Measurements from ENCODE around the gene MAML2.

The MAML2 gene

DNA sequence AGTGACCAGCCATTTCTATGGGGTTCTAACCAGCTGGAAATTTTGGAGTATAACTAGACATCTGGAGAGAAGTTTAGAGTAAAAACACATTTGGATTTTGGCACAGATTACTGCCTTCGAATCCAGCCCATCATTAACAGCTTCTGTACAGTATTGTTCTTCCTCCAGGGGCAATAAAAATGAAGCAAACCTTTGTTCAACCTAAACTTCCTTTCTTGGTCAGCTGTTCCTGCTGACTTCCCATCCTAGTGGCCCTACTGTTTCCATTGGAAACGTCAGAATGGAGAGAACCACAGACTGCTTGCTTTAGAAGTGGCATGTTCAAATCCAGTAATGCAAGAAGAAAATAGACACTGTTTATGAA is 215.4 kb downstream of the MAML2 start:
- no peak for DNase-seq (ENCODE audit: low read depth, low spot score)

DNA sequence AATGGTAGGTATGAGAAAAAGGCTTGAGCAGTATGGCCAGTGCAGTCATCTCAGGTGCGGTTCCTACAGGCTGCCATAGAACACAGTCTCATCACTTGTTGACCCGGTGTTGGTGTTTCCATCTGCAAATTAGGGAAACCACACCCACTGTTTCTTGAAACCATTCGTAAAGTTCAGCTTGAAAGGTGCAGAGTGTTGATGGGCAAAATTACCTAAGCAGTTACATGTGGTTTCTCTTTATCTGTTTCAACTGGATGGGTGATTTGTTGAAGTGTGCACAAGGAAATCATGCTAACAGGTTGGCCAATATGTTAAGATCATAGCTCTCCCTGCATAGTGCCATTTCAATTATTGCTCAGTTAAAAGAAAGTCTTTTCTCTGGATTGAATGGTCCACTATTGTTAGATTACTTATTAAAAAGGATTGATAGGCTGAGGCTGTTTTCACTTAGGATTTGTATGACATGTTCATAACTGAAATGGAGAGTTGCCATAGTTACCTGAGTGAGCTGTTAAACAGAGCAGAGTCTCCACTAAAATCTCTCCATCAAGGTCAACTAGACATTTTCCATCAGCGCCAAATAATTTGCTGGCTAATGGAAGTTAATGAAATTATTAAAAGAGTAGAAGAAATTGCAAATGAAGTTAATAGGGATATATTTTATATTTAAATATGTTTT is 215.9 kb downstream of the MAML2 start:
- no peak for DNase-seq (ENCODE audit: low read depth, low spot score)

DNA sequence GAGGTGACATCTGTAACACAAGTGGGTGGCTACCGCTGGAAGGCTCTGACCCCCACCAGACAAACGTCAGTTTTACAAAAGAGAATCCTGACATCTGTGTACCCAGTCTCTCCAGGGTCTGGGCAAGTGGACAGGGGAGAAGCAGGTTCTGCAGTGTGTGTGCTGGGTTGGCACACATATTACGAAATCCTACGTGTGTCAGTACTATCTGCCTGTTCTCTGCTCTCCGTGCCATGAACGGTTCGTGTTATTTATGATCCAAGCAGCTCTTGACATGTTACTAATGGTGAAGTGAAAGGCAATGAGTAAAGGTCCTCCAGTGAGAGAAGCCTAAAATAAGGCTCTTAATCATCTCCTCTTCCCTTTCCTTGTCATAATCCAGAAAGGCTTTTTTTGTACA is 217.6 kb downstream of the MAML2 start:
- no peak for DNase-seq (ENCODE audit: low read depth, low spot score)

DNA sequence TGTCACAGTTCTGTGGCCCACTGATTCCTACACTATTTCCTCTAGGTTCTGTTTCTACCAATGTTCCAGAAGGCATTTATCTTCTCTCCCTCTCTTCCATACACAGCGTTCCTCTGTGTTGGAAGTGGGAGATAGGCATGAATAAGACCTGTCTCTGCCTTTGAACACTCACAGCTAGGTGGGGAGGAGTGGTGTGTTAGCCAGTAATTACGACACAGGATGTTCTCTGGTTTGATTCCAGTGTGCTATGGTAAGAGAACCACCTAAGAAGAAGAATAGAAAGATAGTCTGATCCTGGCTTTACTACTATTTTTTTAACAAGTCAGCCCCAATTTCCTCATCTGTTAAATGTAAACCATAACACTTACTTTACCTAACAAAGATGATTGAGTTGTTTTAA is 218.8 kb downstream of the MAML2 start:
- DNase-seq (ENCODE audit: low read depth, low spot score) = no peak

DNA sequence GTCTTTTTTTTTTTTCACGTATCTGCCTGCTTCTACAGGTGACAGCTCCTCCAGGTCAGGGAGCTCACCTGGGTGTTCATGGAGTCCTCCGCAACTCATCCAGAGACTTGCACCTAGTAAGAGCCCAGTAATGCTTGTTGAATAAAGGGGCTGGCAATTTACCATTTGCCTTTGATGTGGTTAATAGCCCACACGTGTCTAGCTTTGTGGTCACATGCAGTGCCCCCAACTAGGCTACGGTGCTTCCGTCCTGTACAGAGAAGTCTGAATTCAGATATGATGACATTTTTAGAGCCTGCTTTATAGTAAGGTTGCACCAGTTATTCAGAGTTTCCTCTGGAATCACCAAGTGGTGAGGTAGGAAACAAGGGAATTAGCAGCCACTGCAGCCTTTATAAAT is 219.7 kb downstream of the MAML2 start:
- no peak for DNase-seq (ENCODE audit: low read depth, low spot score)

DNA sequence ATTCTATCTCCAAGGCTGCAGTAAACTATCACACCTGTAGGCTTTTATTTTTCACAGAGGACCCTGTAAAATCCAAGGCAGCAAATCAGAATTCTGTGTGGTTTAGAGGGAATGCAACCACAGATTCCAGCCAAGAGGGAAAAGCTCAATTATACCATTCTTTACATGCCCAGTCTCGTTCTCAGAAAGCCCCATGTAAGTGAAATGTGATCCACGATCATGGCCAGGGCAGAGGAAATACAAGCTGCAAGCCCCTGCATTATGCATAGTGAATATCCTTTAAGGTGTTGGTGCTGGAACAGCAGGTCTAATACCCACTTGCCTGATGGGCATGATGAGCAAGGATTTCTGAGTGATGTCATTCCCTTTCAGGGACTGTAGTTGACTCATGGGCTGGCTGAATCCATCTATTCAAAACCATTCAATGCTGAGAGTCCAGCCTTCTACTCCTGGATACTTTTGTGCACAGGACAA is 220.4 kb downstream of the MAML2 start:
- no peak for DNase-seq (ENCODE audit: low read depth, low spot score)

DNA sequence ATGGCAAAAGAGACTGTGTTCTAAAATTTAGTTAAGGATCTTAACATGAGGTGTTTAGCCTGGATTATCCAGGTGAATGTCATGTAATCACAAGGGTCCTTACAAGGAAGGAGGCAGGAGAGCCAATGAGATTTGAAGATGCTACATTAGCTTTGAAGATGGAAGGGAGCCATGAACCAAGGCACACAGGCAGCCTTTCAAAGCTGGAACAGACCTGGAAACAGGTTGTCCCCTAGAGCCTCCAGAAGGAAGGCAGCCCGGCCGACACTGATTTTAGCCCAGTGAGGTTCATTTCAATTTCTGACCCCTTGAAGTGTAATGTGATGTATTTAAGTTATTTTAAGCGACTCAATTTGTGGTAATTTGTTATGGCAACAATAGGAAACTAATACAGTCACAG is 223.8 kb downstream of the MAML2 start:
- DNase-seq (ENCODE audit: low read depth, low spot score) = no peak

DNA sequence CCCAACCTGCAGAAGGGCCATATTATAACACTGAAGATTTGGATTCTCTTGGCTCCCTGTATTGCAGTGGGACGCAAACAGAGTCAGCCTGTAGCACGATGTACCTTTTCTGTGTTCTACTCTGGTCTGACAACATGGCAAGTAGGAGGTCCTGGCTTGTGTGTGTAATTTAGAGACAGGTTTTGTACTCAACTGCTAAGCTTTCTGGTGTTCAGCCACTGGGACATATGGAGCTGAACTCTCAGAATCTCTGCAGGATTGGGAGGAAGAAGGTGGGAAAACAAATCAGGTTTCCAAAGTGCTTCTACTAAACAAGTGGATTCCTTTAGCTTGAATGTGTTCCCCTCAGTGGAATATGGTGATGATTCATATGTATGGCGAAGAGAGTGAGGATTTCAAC is 226.6 kb downstream of the MAML2 start:
- no peak for DNase-seq (ENCODE audit: low read depth, low spot score)

DNA sequence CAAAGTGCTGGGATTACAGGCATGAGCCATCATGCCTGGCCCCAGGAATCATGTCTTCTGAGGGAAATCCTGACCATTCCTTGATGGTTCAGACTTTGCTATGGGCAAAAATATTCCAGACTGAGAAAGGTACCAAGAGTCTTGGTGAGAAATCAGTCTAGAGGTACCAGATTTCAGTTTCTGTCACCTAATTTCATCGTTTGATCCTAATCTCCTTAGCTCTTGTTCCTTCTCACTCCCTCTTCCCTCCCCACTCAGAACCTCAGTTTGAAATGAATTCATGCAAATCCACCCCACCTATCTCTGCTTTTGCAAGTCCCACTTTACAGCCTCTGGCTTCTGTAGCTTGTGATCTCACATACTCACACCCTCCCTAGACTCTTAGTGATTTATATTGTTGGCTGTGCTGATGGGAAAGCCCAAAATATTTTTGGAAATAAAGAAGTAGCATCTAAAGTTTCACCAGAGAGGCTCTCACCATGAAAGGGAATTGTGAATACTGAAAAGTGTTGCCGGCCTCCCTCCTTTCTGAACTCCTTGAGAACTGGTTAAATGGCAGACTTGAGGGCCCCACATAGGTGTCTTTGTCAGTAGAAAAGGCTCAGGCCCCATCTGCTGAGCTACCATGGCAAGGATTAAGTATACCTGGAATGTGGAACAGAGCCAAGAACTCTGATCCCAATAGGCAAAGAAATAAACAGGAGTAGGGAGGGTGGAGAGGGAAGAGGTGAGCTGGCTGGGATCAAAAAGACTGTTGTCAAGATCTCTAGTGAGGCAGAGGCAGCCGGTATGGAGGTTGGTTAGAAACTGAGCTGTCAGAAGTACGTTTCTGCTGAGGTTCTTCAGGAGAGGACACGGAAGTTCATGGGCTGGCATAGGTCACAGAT is 228.6 kb downstream of the MAML2 start:
- DNase-seq (ENCODE audit: low read depth, low spot score) = no peak

DNA sequence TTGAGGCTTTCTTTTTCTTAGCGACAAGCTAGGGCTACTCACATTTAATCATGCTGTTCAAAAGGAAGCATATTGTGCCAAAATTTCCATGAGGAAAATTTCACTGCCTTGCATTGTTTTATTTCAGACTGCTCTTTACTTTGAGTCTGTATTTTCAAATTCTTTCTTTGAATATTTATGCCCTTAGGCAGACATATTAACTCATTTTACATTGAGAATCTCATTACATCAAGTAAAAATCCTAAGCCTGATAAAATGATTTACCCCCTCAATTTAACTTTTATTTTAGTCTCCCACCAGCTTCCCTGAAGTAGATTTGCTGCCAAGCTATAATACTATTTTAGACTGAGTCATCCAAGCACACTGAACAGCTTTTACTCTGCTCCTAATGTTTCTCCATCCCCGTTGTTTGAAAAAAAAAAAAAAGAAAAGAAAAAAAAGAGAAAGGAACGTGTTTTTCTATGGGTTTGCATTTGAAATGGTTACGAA is 229.8 kb downstream of the MAML2 start:
- DNase-seq (ENCODE audit: low read depth, low spot score) = no peak

DNA sequence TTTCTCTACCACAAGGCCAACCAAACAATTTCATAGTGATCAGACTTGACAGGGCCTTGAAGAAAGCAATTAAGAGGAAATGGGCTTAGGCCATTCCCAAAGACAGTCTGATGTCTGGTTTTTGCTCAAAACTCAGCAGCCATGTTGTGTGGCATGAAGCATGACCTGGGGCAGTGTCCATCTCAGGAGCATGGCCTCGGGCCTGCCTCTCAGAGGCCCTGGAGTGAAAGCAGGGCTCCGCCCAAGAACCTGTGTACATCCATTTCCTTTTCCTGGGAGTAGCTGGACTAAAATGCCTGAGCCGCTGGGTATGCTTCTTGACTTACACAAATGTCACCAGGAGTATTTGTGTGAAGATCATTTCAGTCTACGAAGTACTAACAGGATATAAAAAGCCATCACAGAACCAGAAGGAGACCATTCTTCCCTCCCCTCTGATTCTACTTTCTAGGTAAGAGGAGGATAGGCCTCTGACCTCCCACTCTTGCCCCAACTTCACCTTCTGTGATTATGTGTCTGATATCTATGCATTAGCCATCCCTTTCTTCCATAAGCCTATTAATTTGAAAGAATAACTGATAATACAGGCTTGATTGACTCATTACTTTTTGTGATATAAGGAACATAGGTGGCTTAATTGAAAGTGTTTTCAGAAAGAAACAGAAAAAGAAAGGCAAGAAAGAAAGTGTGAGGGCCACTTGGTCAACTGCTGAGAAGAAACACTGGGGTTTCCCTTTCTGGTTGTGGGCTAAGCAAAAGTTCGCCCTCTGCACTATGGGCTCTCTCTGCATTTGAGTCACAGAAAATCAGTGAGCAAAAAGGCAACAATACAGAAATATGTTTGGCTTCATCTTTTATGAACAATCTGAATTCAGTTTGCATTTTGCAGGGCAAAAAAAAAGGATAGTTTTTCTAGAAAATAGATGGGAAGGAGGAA is 230.5 kb downstream of the MAML2 start:
- DNase-seq (ENCODE audit: low read depth, low spot score) = no peak

DNA sequence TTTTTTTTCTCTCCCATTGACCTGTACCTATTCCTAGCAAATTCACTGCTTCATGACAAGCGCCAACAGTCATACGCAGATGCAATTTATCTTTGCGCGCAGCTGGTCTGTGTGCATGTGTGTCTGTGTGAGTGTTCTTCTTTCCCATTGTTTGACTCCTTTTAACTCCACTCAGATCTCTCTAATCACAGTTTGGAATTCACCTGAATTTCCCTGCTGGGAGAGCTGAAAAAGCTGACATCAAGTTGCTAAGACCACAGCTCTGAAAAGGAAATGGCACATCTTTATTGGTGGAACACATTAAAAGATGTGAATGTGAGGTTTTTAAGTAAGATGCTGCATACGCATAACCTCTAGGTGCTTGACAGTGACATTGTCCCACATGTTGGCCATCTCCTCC is 231.7 kb downstream of the MAML2 start:
- no peak for DNase-seq (ENCODE audit: low read depth, low spot score)

DNA sequence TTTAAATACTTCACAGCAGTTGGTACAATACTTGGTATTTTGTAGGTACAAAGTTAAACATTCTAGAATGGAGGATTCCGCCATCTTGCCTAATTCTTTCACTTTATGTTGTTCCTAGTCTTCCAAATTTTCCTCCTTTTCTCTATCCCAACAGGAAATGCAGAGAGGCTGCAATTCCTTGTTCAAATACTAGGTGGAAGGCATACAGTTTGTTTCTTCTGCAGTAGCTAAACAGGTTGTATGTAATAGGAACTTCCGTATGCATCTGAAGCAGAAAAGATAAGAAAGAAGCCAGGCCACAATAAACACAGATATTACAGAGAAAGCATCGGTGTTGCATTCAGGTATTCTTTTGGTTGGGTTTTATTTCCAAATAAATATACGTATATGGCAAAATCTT is 232.7 kb downstream of the MAML2 start:
- no peak for DNase-seq (ENCODE audit: low read depth, low spot score)

DNA sequence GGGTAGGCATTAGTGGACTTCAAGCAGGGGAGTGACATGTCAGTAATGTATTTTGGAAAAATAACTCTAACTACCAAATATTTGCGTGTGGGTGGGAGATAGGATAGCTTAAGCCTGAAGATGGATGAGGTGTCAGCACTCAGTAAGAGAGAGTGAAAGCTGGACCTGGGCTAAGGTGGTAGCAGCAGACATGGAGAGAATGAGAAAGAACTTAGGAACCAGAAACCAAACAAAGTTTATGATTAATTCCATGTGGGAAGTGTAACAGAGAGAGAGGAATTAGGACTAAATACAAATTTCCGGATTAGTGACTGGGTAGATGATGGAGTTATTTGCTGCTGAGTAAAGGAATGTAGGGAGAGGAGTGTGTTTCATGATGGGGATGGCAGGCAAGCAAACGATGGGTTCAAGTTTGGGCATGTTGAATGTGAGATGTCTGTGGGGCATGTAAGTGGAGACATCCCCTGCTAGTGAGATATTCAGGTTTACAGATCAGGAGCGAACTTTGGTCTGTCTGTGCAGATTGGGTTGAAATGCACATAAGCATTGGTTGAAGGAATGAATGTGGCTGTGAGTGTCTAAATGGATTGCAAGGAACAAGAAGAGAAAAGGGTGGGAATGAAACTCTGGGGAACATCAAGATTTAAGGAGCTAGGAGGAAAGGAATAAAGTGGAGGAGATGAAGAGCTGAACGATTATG is 233.5 kb downstream of the MAML2 start:
- DNase-seq (ENCODE audit: low read depth, low spot score) = no peak

DNA sequence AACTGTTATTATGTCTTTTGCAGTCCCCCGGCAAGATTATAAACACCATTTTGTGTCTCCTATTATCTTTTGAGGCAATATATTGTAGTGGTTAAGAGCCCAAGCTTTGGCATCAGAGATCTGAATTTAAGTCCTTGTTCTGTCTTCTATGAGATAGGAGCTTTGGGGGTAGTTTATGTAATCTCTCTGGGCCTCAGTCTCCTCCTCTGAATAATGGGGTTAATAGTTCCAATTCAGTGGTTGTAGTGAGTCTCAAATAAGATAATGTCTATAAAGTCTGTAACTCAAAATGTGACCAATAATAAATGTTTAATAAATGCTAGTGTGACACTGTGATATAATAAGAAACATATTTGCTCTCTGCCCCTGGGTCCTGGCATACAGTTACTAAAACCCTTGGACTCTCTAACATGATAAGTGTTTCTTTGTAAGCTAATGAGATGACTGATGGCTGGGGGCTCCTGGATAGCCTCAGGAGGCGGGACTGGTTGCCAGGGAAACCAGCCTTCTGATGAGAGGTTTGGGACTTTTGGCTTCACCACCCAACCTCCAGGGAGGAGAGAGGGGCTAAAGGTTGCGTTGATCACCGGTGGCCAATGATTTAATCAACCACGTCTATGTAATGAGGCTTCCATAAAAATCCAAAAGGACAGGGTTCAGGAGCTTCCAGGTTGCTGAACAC is 235.7 kb downstream of the MAML2 start:
- no peak for DNase-seq (ENCODE audit: low read depth, low spot score)

DNA sequence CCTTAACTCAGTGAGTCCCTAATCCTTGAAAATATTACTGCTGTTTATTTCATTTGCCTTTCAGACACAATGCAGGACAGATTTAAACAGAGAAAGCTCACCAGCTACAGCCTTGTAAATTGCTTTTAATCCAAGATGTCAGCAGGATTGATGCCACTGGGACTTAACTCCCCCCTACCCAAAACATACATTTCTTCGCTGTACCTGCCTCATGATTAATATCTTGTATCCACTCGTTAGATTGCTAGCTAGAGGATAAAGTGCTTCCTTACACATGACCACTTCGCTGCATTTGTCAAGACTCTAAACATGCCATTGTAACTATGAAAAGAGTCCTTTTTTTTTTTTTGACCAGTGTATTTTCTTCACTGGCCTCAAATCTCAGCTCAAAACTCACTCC is 236.3 kb downstream of the MAML2 start:
- no peak for DNase-seq (ENCODE audit: low read depth, low spot score)

DNA sequence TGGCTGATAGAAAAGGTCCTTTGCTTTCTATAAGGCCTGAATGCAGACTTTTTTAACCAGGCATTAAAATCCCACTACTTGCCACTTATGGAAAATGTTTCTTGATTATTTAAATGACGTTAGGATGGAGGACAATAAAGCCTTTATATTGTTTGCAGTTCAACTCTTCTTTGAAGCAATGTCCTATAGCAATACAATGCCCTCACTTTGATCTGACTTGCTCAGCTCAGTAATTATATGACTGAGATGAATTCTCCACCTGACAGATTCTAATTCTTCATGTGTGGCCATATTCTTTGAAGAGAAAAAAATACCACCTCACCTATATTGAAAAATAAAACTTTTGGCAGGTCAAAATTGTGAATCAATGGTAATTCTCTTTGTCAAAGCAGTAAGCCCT is 237.1 kb downstream of the MAML2 start:
- DNase-seq (ENCODE audit: low read depth, low spot score) = no peak

DNA sequence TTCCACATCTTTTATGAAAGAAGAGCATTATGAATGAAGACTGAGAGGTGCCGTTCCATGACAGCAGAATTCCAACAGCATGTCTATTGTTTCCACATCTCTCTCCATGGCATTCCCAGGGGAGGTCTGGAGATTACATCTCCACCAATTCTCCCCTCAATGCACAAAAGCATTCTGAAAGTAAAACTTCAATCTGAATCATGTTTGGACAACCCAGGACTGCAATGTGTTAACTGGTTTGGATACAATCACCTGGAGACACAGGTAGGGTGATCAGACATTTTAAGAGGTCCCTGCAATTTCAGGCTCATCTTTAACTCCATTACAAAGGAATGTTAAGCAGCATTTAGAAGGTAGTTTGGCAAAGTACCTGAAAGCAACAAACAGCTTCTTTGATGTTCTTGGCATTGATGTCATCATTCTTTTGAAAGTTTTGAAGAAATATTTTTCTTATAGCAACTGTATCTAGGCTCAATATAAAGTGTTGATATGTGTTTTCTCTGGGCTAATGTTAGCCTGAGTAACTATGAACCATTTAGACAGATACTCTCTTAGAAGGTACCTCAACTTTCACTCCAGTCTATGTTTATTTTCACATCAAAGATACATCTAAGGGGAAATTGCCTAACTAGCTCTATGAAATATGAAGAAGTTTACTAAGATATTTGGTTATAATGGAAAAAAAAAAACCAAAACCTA is 237.6 kb downstream of the MAML2 start:
- no peak for DNase-seq (ENCODE audit: low read depth, low spot score)

DNA sequence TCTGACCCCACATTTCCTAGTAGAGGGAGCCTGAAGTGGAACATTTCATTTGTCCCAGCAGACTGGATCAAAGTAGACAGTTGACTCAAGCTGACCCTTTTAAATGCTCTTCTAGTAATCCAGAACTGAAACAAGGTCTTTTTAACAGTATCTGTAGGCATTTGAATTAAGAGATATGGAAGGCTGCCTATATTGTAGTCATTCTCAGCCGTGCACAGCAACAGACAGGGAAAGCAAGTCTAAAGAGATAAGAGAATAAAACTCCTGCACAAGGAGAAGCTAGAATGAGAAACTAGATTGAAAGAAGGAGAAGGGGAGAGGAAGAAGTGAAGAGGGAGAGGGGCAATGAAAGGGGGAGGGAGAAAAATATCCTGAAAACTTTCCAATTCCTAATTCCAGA is 238.5 kb downstream of the MAML2 start:
- no peak for DNase-seq (ENCODE audit: low read depth, low spot score)

DNA sequence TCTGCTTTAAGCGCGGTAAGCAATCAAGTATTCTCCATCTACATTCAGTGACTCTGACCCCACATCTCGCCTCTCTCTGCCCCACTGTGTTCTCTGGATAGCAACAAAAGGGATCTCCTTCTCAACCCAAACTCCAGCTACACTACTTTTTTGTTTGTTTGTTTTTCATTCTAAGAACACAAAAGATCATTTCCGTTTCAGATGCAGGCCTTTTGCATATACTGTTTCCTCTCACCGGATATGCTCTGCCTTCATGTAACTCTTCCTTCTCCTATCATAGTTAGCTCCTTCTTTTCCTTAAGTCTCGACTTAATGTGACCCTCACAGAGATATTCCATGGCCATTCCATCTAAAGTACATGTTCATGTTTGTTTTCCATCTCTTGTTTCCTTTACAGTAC is 239.3 kb downstream of the MAML2 start:
- no peak for DNase-seq (ENCODE audit: low read depth, low spot score)
